MCF 10A (cell line): ENCODE results near the gene CCDC167. TPM values are rescaled to one million over a fixed set of nuclear protein-coding genes. Genes with fewer than 3 reads are reported as not detected.

Source experiments
- BruUV-seq: library from RNA; stranded (reverse); fragments of 400-500 nt; replicated peaks from 2 replicates; lab custom pipeline; 2021; lab: Mats Ljungman, UMichigan
- CTCF ChIA-PET: fragments of 300-600 bp; sonication (Branson Sonifier 250); formaldehyde crosslinking; extraction: SDS; loops from one replicate; lab custom pipeline; 2021; ENCODE audit warnings: antibody characterized with exemption, inconsistent platforms; lab: Yijun Ruan, JAX
- POLR2A ChIA-PET: fragments of 300-600, 350-650 bp; sonication (Branson Sonifier 250); formaldehyde crosslinking; extraction: SDS; loops from one replicate; lab custom pipeline; 2020; ENCODE audit warnings: antibody characterized with exemption, inconsistent platforms; lab: Yijun Ruan, JAX
- DNase-seq: peaks from one replicate; pipeline ENCODE4 v3.0.0-alpha.2; 2018; ENCODE audit not compliant: unreplicated experiment
- H3K27ac Mint-ChIP-seq: one replicate; pipeline ENCODE4 v1.8.0; 2022; ENCODE audit warnings: mild to moderate bottlenecking, low read depth, mixed read lengths; ENCODE audit not compliant: unreplicated experiment
- H3K27me3 Mint-ChIP-seq: one replicate; pipeline ENCODE4 v1.8.0; 2022; ENCODE audit warnings: mixed read lengths; ENCODE audit not compliant: insufficient read depth, unreplicated experiment
- H3K36me3 Mint-ChIP-seq: one replicate; pipeline ENCODE4 v1.8.0; 2022; ENCODE audit warnings: mild to moderate bottlenecking, moderate library complexity, mixed read lengths; ENCODE audit not compliant: insufficient read depth, unreplicated experiment
- H3K4me1 Mint-ChIP-seq: one replicate; pipeline ENCODE4 v1.8.0; 2022; ENCODE audit warnings: mixed read lengths; ENCODE audit not compliant: insufficient read depth, unreplicated experiment
- H3K4me3 Mint-ChIP-seq: one replicate; pipeline ENCODE4 v1.8.0; 2022; ENCODE audit warnings: mild to moderate bottlenecking, moderate library complexity, mixed read lengths; ENCODE audit not compliant: unreplicated experiment
- H3K9me3 Mint-ChIP-seq: one replicate; pipeline ENCODE4 v1.8.0; 2022; ENCODE audit warnings: mixed read lengths; ENCODE audit not compliant: unreplicated experiment
- CTCF ChIP-seq: fragments of 200-600 bp; IDR thresholded peaks from one replicate; pipeline ENCODE4 v1.8.0; 2022; ENCODE audit warnings: antibody characterized with exemption, mild to moderate bottlenecking; ENCODE audit not compliant: unreplicated experiment
- intact Hi-C: fragments of 100-400 bp; cut with micrococcal nuclease; formaldehyde crosslinking; loops from 2 replicates; pipeline ENCODE4 v1.14.1; 2022
- total RNA-seq: library from RNA; stranded (reverse); gene quantifications from 2 replicates; pipeline ENCODE4 v1.2.3, GENCODE V29; 2022

The CCDC167 gene
- total RNA-seq, 1 experiment from 2014 or later = 24.4 TPM

- Mint-ChIP-seq H3K36me3 (no peaks in the 10 kb centered on the region), H3K4me3 (no peak overlapping the region), H3K9me3 (no peaks in the 10 kb centered on the region), H3K27me3 (no peaks in the 10 kb centered on the region), H3K4me1 (peaks cover 22% of the 10 kb centered on the region), H3K27ac (no peak overlapping the region)
- BruUV-seq = no TSS peak
- no peak for TF ChIP-seq CTCF
- ChIA-PET CTCF (no interaction called here), POLR2A (no interaction called here)
- DNase-seq = no peak
- intact Hi-C loops = no loop called here
Observed at GRCh38 chr6:37520926-37521325, 21.2 kb upstream of the CCDC167 start.

- H3K27me3 Mint-ChIP-seq = no peaks in the 10 kb centered on the region
- no TSS peak for BruUV-seq
- H3K9me3 Mint-ChIP-seq = no peaks in the 10 kb centered on the region
- H3K4me1 Mint-ChIP-seq = peaks cover 24% of the 10 kb centered on the region
- no peak for TF ChIP-seq CTCF
- H3K27ac Mint-ChIP-seq = no peak overlapping the region
- DNase-seq = no peak
- intact Hi-C loops = no loop called here
- no peak overlapping the region for H3K4me3 Mint-ChIP-seq
- CTCF ChIA-PET = interaction anchor here (0.6 kb wide), 1 partner anchor 194 kb away, joined by 3 read pairs; no protein-coding TSS in a partner anchor
- POLR2A ChIA-PET = no interaction called here
- no peaks in the 10 kb centered on the region for H3K36me3 Mint-ChIP-seq
Observed at GRCh38 chr6:37519461-37519860, 19.8 kb upstream of the CCDC167 start.

GRCh38 chr6:37518116-37518515 is 18.4 kb upstream of the CCDC167 start:
- intact Hi-C loops = no loop called here
- Mint-ChIP-seq H3K27ac (no peak overlapping the region), H3K4me3 (no peak overlapping the region), H3K9me3 (no peaks in the 10 kb centered on the region), H3K4me1 (peaks cover 18% of the 10 kb centered on the region), H3K36me3 (no peaks in the 10 kb centered on the region), H3K27me3 (peaks cover 10% of the 10 kb centered on the region)
- no peak for DNase-seq
- BruUV-seq = no TSS peak
- CTCF ChIA-PET = no interaction called here
- POLR2A ChIA-PET = interaction anchor here (0.6 kb wide), 1 partner anchor 156 kb away, joined by 3 read pairs; no protein-coding TSS in a partner anchor
- no peak for TF ChIP-seq CTCF

GRCh38 chr6:37517411-37517812 is 17.7 kb upstream of the CCDC167 start:
- intact Hi-C loops = no loop called here
- Mint-ChIP-seq H3K27me3 (peaks cover 17% of the 10 kb centered on the region), H3K27ac (no peak overlapping the region), H3K36me3 (no peaks in the 10 kb centered on the region), H3K4me3 (no peak overlapping the region), H3K4me1 (peaks cover 18% of the 10 kb centered on the region), H3K9me3 (no peaks in the 10 kb centered on the region)
- DNase-seq = no peak
- BruUV-seq = no TSS peak
- TF ChIP-seq CTCF = no peak
- ChIA-PET POLR2A (interaction anchor here (0.6 kb wide), 1 partner anchor 155 kb away, joined by 3 read pairs; no protein-coding TSS in a partner anchor), CTCF (no interaction called here)
